Activated CD4-positive, alpha-beta T cell treated with anti-CD3 and anti-CD28 coated beads, Interleukin-2, amount 50 U/mL, for 24 hours (primary cell): ENCODE data around the gene C5orf34.
"Not testable (repeated sequence)": the region's sequence is repeated elsewhere in the genome, so short reads cannot be mapped to it uniquely, and the experiment has no call there.

Experiments
- DNase-seq, 2 donors: peaks; one replicate each; pipeline ENCODE4 v3.0.0-alpha.2; 2020; ENCODE audit warnings: low read depth in 1 of 2, low spot score in 1 of 2

C5orf34 gene

GRCh38 chr5:43514471-43514815 is 505 bp downstream of the C5orf34 start:
- DNase-seq = peak; percentile 3 to 27

- no peak for DNase-seq
Observed at GRCh38 chr5:43514025-43514424, 923 bp downstream of the C5orf34 start.

GRCh38 chr5:43511062-43511461 is 3.9 kb downstream of the C5orf34 start:
- DNase-seq = not testable (repeated sequence)

- DNase-seq = no peak
Observed at GRCh38 chr5:43498581-43498980, 16.4 kb downstream of the C5orf34 start.

- DNase-seq = no peak
Observed at GRCh38 chr5:43497311-43498104, 17.4 kb downstream of the C5orf34 start.

- no peak for DNase-seq
Observed at GRCh38 chr5:43491326-43491725, 23.6 kb downstream of the C5orf34 start.

GRCh38 chr5:43486353-43486752 is 28.6 kb downstream of the C5orf34 start:
- no peak for DNase-seq

GRCh38 chr5:43485406-43485805 is 29.5 kb downstream of the C5orf34 start:
- no peak for DNase-seq

- peak; percentile 64 to 80 for DNase-seq
Observed at GRCh38 chr5:43484106-43484849, 30.7 kb downstream of the C5orf34 start.

- DNase-seq = peak; percentile 70 to 78
Observed at GRCh38 chr5:43483298-43484105, 31.4 kb downstream of the C5orf34 start, which contains the start of gene TMEM267. Gene TMEM267 (minus strand): TSS chr5:43483865. CDS start chr5:43453969, 29,896 bp downstream.

GRCh38 chr5:43482490-43483297 is 32.3 kb downstream of the C5orf34 start:
- DNase-seq = no peak

GRCh38 chr5:43469671-43470391 is 45.1 kb downstream of the C5orf34 start:
- DNase-seq = no peak

GRCh38 chr5:43467100-43467499 is 47.8 kb downstream of the C5orf34 start:
- DNase-seq = no peak

- not testable (repeated sequence) for DNase-seq
Observed at GRCh38 chr5:43465455-43465854, 49.5 kb downstream of the C5orf34 start.

- no peak for DNase-seq
Observed at GRCh38 chr5:43461066-43461465, 53.9 kb downstream of the C5orf34 start.

GRCh38 chr5:43456556-43456955 is 58.4 kb downstream of the C5orf34 start:
- DNase-seq = no peak

- not testable (repeated sequence) for DNase-seq
Observed at GRCh38 chr5:43441575-43441974, 73.4 kb downstream of the C5orf34 start.

GRCh38 chr5:43437062-43437660 is 77.8 kb downstream of the C5orf34 start:
- DNase-seq = no peak
